OCI-LY3 (cell line): ENCODE data around the gene L2HGDH.

Source experiments
- CTCF ChIP-seq: fragments of 200-600, 300-600 bp; sonication (generic); IDR thresholded peaks from 2 replicates; pipeline ENCODE4 v1.5.1; 2014; ENCODE audit warnings: antibody characterized with exemption, low read length, low read depth
- EZH2phosphoT487 ChIP-seq: fragments of 200-600 bp; shearing (Covaris generic); IDR thresholded peaks from 2 replicates; pipeline ENCODE4 v1.6.1; 2018; ENCODE audit warnings: antibody characterized with exemption, mixed run types, low read depth

GRCh38 chr14:50340045-50340444 lies 28.0 kb upstream of the L2HGDH start:
- TF ChIP-seq CTCF (no peak), EZH2phosphoT487 (no peak)
